H1 (cell line): Measurements from ENCODE around the gene NFAT5. TPM values are rescaled to one million over a fixed set of nuclear protein-coding genes. Genes with fewer than 3 reads are reported as not detected.

Experiments
- CTCF ChIA-PET: fragments of 300-600 bp; sonication (Branson Sonifier 250); formaldehyde crosslinking; loops from one replicate; lab custom pipeline; 2021; ENCODE audit not compliant: partially characterized antibody; lab: Charles Lee
- POLR2A ChIA-PET: fragments of 300-600 bp; sonication (Branson Sonifier 250); formaldehyde crosslinking; loops from one replicate; lab custom pipeline; 2021; ENCODE audit warnings: inconsistent platforms; ENCODE audit not compliant: partially characterized antibody; lab: Charles Lee
- DNase-seq, 2 experiments: peaks; one replicate each; pipeline versions ENCODE4 v3.0.0 to v3.0.0-alpha.2; 2010 to 2022; ENCODE audit warnings: low spot score in 2 of 2, low read depth in 1 of 2, mixed read lengths in 1 of 2
- FAIRE-seq: peaks from 2 replicates; lab custom pipeline; 2011; peaks lifted over from hg19 to GRCh38; lab: Jason Lieb, UNC
- H2AFZ ChIP-seq: 2 replicates; pipeline ENCODE4 v1.8.1; 2012; ENCODE audit warnings: low read length, inconsistent platforms
- H2AK5ac ChIP-seq: 2 replicates; pipeline ENCODE4 v1.6.1; 2013; ENCODE audit warnings: low read depth, low read length
- H2BK120ac ChIP-seq: replicated peaks from 2 replicates; pipeline ENCODE3; 2013; ENCODE audit warnings: low read depth, low read length, inconsistent platforms
- H2BK12ac ChIP-seq: 2 replicates; pipeline ENCODE4 v1.6.1; 2013; ENCODE audit warnings: low read depth, low read length
- H2BK15ac ChIP-seq: 2 replicates; pipeline ENCODE4 v1.6.1; 2013; ENCODE audit warnings: low read length
- H2BK20ac ChIP-seq: 2 replicates; pipeline ENCODE4 v1.6.1; 2013; ENCODE audit warnings: low read length
- H2BK5ac ChIP-seq: 2 replicates; pipeline ENCODE4 v1.6.1; 2013; ENCODE audit warnings: low read depth, low read length
- H3K14ac ChIP-seq: 2 replicates; pipeline ENCODE4 v1.6.1; 2013; ENCODE audit warnings: inconsistent platforms; ENCODE audit not compliant: insufficient read length
- H3K18ac ChIP-seq: 2 replicates; pipeline ENCODE4 v1.6.1; 2013; ENCODE audit warnings: low read length; ENCODE audit errors: extremely low read depth
- H3K23ac ChIP-seq: 2 replicates; pipeline ENCODE4 v1.6.1; 2013; ENCODE audit warnings: inconsistent platforms; ENCODE audit not compliant: insufficient read length
- H3K23me2 ChIP-seq: 2 replicates; pipeline ENCODE4 v1.6.1; 2013; ENCODE audit warnings: low read depth, low read length
- H3K27ac ChIP-seq: 2 replicates; pipeline ENCODE4 v1.6.1; 2011; ENCODE audit warnings: low read depth, low read length, inconsistent platforms
- H3K27me3 ChIP-seq, 4 experiments: replicated peaks in 1 of 4; 1 replicate in 1 of 4; 2 replicates in 3 of 4; pipeline versions ENCODE4 v1.6.1 to v1.8.1; 2011 to 2013; ENCODE audit warnings: low read length in 3 of 4, mild to moderate bottlenecking in 3 of 4, inconsistent platforms in 2 of 4, mixed read lengths in 2 of 4, moderate library complexity in 1 of 4; ENCODE audit not compliant: control insufficient read depth in 3 of 4, insufficient read depth in 3 of 4; ENCODE audit errors: extremely low read depth in 1 of 4
- H3K36me3 ChIP-seq, 4 experiments: 2 replicates each; pipeline versions ENCODE4 v1.6.1 to v1.8.1; 2011 to 2013; ENCODE audit warnings: mild to moderate bottlenecking in 4 of 4, low read length in 3 of 4, moderate library complexity in 2 of 4, control low read depth in 1 of 4, inconsistent platforms in 1 of 4; ENCODE audit not compliant: insufficient read depth in 4 of 4, control insufficient read depth in 2 of 4
- H3K4ac ChIP-seq: replicated peaks from 2 replicates; pipeline ENCODE3; 2013; ENCODE audit warnings: low read length, low read depth, mixed read lengths, inconsistent platforms; ENCODE audit not compliant: insufficient read length
- H3K4me1 ChIP-seq, 4 experiments: replicated peaks in 1 of 4; 1 replicate in 1 of 4; 2 replicates in 3 of 4; pipeline versions ENCODE4 v1.6.1 to v1.8.1; 2011 to 2013; ENCODE audit warnings: low read length in 3 of 4, inconsistent platforms in 2 of 4, mixed read lengths in 1 of 4; ENCODE audit not compliant: insufficient read depth in 4 of 4, control insufficient read depth in 3 of 4
- H3K4me2 ChIP-seq, 2 experiments: 2 replicates each; pipeline versions ENCODE4 v1.6.1 to v1.8.1; 2011 to 2013; ENCODE audit warnings: low read depth in 2 of 2, low read length in 2 of 2, control low read depth in 1 of 2, inconsistent platforms in 1 of 2, mild to moderate bottlenecking in 1 of 2; ENCODE audit not compliant: insufficient read depth in 1 of 2
- H3K4me3 ChIP-seq, 4 experiments: fragments of 200-600, 300-600 bp in 1 of 4; sonication (generic), shearing (Covaris generic), sonication (Bioruptor Twin) in 1 of 4; 2 replicates each; pipeline versions ENCODE4 v1.5.1 to v1.8.1; 2011 to 2016; ENCODE audit warnings: low read length in 4 of 4, low read depth in 3 of 4, control low read depth in 2 of 4, inconsistent platforms in 2 of 4, mild to moderate bottlenecking in 2 of 4, mixed read lengths in 1 of 4, moderate library complexity in 1 of 4; ENCODE audit not compliant: insufficient read depth in 2 of 4; ENCODE audit errors: extremely low read depth in 1 of 4
- H3K56ac ChIP-seq: replicated peaks from 2 replicates; pipeline ENCODE3; 2013; ENCODE audit warnings: low read depth, mild to moderate bottlenecking, mixed read lengths, low read length, inconsistent platforms; ENCODE audit not compliant: insufficient read length
- H3K79me1 ChIP-seq: 2 replicates; pipeline ENCODE4 v1.6.1; 2013; ENCODE audit warnings: low read depth, low read length, control low read depth
- H3K79me2 ChIP-seq, 2 experiments: 2 replicates each; pipeline versions ENCODE4 v1.6.1 to v1.8.1; 2012 to 2013; ENCODE audit warnings: low read length in 2 of 2, mild to moderate bottlenecking in 2 of 2, inconsistent platforms in 1 of 2; ENCODE audit not compliant: insufficient read depth in 2 of 2, control insufficient read depth in 1 of 2
- H3K9ac ChIP-seq, 4 experiments: replicated peaks in 1 of 4; 1 replicate in 1 of 4; 2 replicates in 3 of 4; pipeline versions ENCODE4 v1.6.1 to v1.8.1; 2011 to 2013; ENCODE audit warnings: low read depth in 3 of 4, low read length in 3 of 4, control low read depth in 2 of 4, mild to moderate bottlenecking in 2 of 4, moderate library complexity in 2 of 4, inconsistent platforms in 1 of 4; ENCODE audit errors: extremely low read depth in 1 of 4
- H3K9me3 ChIP-seq, 2 experiments: 2 replicates each; pipeline versions ENCODE4 v1.6.1 to v1.8.1; 2012 to 2013; ENCODE audit warnings: mild to moderate bottlenecking in 2 of 2, moderate library complexity in 2 of 2, control low read depth in 1 of 2, inconsistent platforms in 1 of 2, low read depth in 1 of 2, low read length in 1 of 2, mixed read lengths in 1 of 2; ENCODE audit not compliant: insufficient read depth in 2 of 2
- H4K20me1 ChIP-seq, 2 experiments: replicated peaks in 1 of 2; 2 replicates each; pipeline versions ENCODE3 to v1.8.1; 2011 to 2013; ENCODE audit warnings: inconsistent platforms in 2 of 2, low read length in 2 of 2, mild to moderate bottlenecking in 1 of 2; ENCODE audit not compliant: insufficient read depth in 2 of 2, control insufficient read depth in 1 of 2
- H4K5ac ChIP-seq: 2 replicates; pipeline ENCODE4 v1.6.1; 2013; ENCODE audit warnings: low read length, low read depth, mixed read lengths, inconsistent platforms; ENCODE audit not compliant: insufficient read length
- H4K8ac ChIP-seq: 2 replicates; pipeline ENCODE4 v1.8.0; 2013; ENCODE audit warnings: mild to moderate bottlenecking, moderate library complexity, low read length, inconsistent platforms; ENCODE audit not compliant: insufficient read depth; ENCODE audit errors: extremely low read depth
- H4K91ac ChIP-seq: replicated peaks from 2 replicates; pipeline ENCODE3; 2013; ENCODE audit warnings: low read length, mixed read lengths, inconsistent platforms; ENCODE audit not compliant: insufficient read length
- CBX5 ChIP-seq: fragments of 300-800, 300-1000 bp; sonication (generic); IDR thresholded peaks from 2 replicates; pipeline ENCODE4 v1.7.1; 2016; ENCODE audit warnings: antibody characterized with exemption, low read length, low read depth
- EZH2 ChIP-seq: fragments of 200-600 bp; sonication (generic); IDR thresholded peaks from 2 replicates; pipeline ENCODE4 v1.7.1; 2012; ENCODE audit warnings: low read depth, mild to moderate bottlenecking, moderate library complexity, low read length, inconsistent platforms; ENCODE audit not compliant: severe bottlenecking
- JUND ChIP-seq: IDR thresholded peaks from 2 replicates; pipeline ENCODE4 v1.6.1; 2011; ENCODE audit warnings: mild to moderate bottlenecking, improper control_type of control experiment, low read length
- KDM4A ChIP-seq: IDR thresholded peaks from one replicate; pipeline ENCODE4 v1.7.1; 2012; ENCODE audit warnings: low read depth, mild to moderate bottlenecking, moderate library complexity, low read length, inconsistent platforms; ENCODE audit not compliant: severe bottlenecking
- KDM5A ChIP-seq: fragments of 200-600 bp; IDR thresholded peaks from 2 replicates; pipeline ENCODE4 v1.7.1; 2012; ENCODE audit warnings: mild to moderate bottlenecking, low read length, inconsistent platforms, mixed read lengths
- MAX ChIP-seq: IDR thresholded peaks from 2 replicates; pipeline ENCODE4 v1.6.1; 2012; ENCODE audit warnings: inconsistent platforms
- NRF1 ChIP-seq: IDR thresholded peaks from 2 replicates; pipeline ENCODE4 v1.6.1; 2011; ENCODE audit warnings: mild to moderate bottlenecking, low read depth, low read length, improper control_type of control experiment
- RBBP5 ChIP-seq: IDR thresholded peaks from 2 replicates; pipeline ENCODE4 v1.7.1; 2012; ENCODE audit warnings: low read depth, mild to moderate bottlenecking, inconsistent platforms, low read length, moderate library complexity, borderline replicate concordance
- SP4 ChIP-seq: IDR thresholded peaks from 2 replicates; pipeline ENCODE4 v1.6.1; 2012; ENCODE audit warnings: low read length, inconsistent platforms
- USF2 ChIP-seq: IDR thresholded peaks from 2 replicates; pipeline ENCODE4 v1.6.1; 2011; ENCODE audit warnings: low read length, improper control_type of control experiment
- WGBS, 2 experiments: shearing (Covaris generic) in 1 of 2; methylation state at CpG; one replicate each; pipeline versions ENCODE4 v1.1.6 to v1.1.7; 2013 to 2015; ENCODE audit warnings: low lambda C conversion rate in 2 of 2, mixed read lengths in 2 of 2, inconsistent platforms in 1 of 2, low coverage in 1 of 2, missing lambda C conversion rate in 1 of 2; ENCODE audit not compliant: insufficient replicate concordance in 2 of 2, insufficient coverage in 1 of 2, insufficient read length in 1 of 2; ENCODE audit errors: extremely low coverage in 1 of 2, missing lambda C conversion rate in 1 of 2; 5-methylcytosine and 5-hydroxymethylcytosine counted together
- polyA plus RNA-seq, 7 experiments: library from polyadenylated mRNA; depleted of rRNA in 3 of 7; stranded (reverse) in 5 of 7; unstranded in 2 of 7; fragments of >200 nt in 5 of 7; fragments of 200-250 nt in 2 of 7; gene quantifications; 1 replicate in 5 of 7; 2 replicates in 1 of 7; 4 replicates in 1 of 7; pipeline versions ENCODE4 v1.2.1 to v1.2.3, GENCODE V29; 2011 to 2013; ENCODE audit warnings: missing spikeins in 2 of 7, mixed read lengths in 2 of 7
- total RNA-seq: library from RNA; stranded (reverse); fragmentation: NEBNext Ultra II Directional; extraction: Animal tissue kit (Norgen Biotek cat#: 25700); gene quantifications from 2 replicates; pipeline ENCODE4 v1.2.1, GENCODE V29; 2021

The NFAT5 gene
- total and polyA plus RNA-seq, 2 of the 8 experiments (the other 6 are each of a cell fraction or from before 2014, with no cell fraction given) = 8.9 to 29.0 TPM

- DNase-seq = no peak
- CTCF ChIA-PET = interaction anchor here (0.6 to 1.3 kb wide), 3 partner anchors 9 to 149 kb away, joined by 3 to 5 read pairs (median 3); no protein-coding TSS in a partner anchor
- Histone ChIP-seq H3K4me2 (no peak overlapping the region), H2BK15ac (no peak overlapping the region), H2AFZ (no peak overlapping the region), H3K56ac (no peak overlapping the region), H3K27ac (no peak overlapping the region), H4K5ac (no peak overlapping the region), H4K20me1 (no peaks in the 10 kb centered on the region), H3K4me3 (no peak overlapping the region), H3K9ac (no peak overlapping the region), H3K23me2 (no peaks in the 10 kb centered on the region), H3K79me1 (no peaks in the 10 kb centered on the region), H3K4me1 (no peaks in the 10 kb centered on the region), H3K18ac (no peak overlapping the region), H3K79me2 (peaks cover 0 to 25% of the 10 kb centered on the region in 2 experiments; a peak in 1 of 4 replicates), H2AK5ac (no peak overlapping the region), H3K23ac (no peak overlapping the region), H3K36me3 (no peaks in the 10 kb centered on the region), H4K8ac (no peak overlapping the region), H2BK5ac (no peak overlapping the region), H3K27me3 (no peaks in the 10 kb centered on the region), H3K9me3 (no peaks in the 10 kb centered on the region), H2BK12ac (no peak overlapping the region), H3K4ac (no peak overlapping the region), H3K14ac (no peak overlapping the region), H2BK120ac (no peak overlapping the region), H4K91ac (no peak overlapping the region), H2BK20ac (no peak overlapping the region)
- POLR2A ChIA-PET = interaction anchor here (0.7 kb wide), 1 partner anchor 17 kb away, joined by 4 read pairs; no protein-coding TSS in a partner anchor
- 94% methylated on average over 6 of the region's 6 CpGs; no CpG with 5 or more reads in 1 of the 2 experiments for WGBS, 2 experiments
- no peak for FAIRE-seq
- TF ChIP-seq NRF1 (no peak), SP4 (no peak), JUND (no peak), EZH2 (no peak), CBX5 (no peak), USF2 (no peak), RBBP5 (no peak), MAX (no peak), KDM4A (no peak), KDM5A (no peak)
These were observed 35.5 kb downstream of the NFAT5 start for GRCh38 chr16:69601250-69601649.
